Neutrophil (primary cell): ENCODE results near the gene TMEM87B.
A peak's percentile ranks its signal among the peaks of the same experiment; 100 is the strongest.

ENCODE experiments used
- H3K27ac ChIP-seq: fragments of 200-600 bp; sonication (generic); 2 replicates; pipeline ENCODE4 v1.5.1; 2016; ENCODE audit warnings: mild to moderate bottlenecking, moderate library complexity
- H3K27me3 ChIP-seq: fragments of 200-600 bp; sonication (generic); 2 replicates; pipeline ENCODE4 v1.6.0; 2016; ENCODE audit warnings: mild to moderate bottlenecking
- H3K36me3 ChIP-seq: fragments of 200-600 bp; sonication (generic); 2 replicates; pipeline ENCODE4 v1.5.1; 2017
- H3K4me1 ChIP-seq, 2 experiments: fragments of 200-600 bp in 1 of 2; sonication (generic) in 1 of 2; 1 replicate in 1 of 2; 2 replicates in 1 of 2; pipeline versions ENCODE4 v1.5.1 to v1.6.1; 2013 to 2016; ENCODE audit warnings: low read depth in 1 of 2, low read length in 1 of 2, mild to moderate bottlenecking in 1 of 2, moderate library complexity in 1 of 2; ENCODE audit not compliant: control insufficient read depth in 1 of 2, insufficient read depth in 1 of 2
- H3K4me3 ChIP-seq, 2 experiments: fragments of 200-600 bp in 1 of 2; sonication (generic) in 1 of 2; 1 replicate in 1 of 2; 2 replicates in 1 of 2; pipeline ENCODE4 v1.5.1; 2013 to 2016; ENCODE audit warnings: low read depth in 1 of 2, low read length in 1 of 2, mild to moderate bottlenecking in 1 of 2, moderate library complexity in 1 of 2
- H3K9me3 ChIP-seq: fragments of 200-600 bp; sonication (generic); 2 replicates; pipeline ENCODE4 v1.5.1; 2016
- CTCF ChIP-seq: fragments of 200-600 bp; sonication (generic); IDR thresholded peaks from 2 replicates; pipeline ENCODE4 v1.5.1; 2016; ENCODE audit warnings: antibody characterized with exemption

TMEM87B gene

GRCh38 chr2:112029164-112029563 is 25.9 kb upstream of the TMEM87B start:
- Histone ChIP-seq H3K9me3 (no peaks in the 10 kb centered on the region), H3K36me3 (no peaks in the 10 kb centered on the region), H3K4me1 (peaks cover 10 to 25% of the 10 kb centered on the region in 2 experiments), H3K27ac (no peak overlapping the region), H3K4me3 (no peak overlapping the region), H3K27me3 (no peaks in the 10 kb centered on the region)
- no peak for TF ChIP-seq CTCF

- H3K36me3 ChIP-seq, result no peaks in the 10 kb centered on the region
- H3K27me3 ChIP-seq, result no peaks in the 10 kb centered on the region
- no peak for TF ChIP-seq CTCF
- H3K9me3 ChIP-seq, result no peaks in the 10 kb centered on the region
- H3K27ac ChIP-seq, result no peak overlapping the region
- H3K4me3 ChIP-seq, result no peak overlapping the region
- peaks cover 10 to 25% of the 10 kb centered on the region in 2 experiments for H3K4me1 ChIP-seq
Observed at GRCh38 chr2:112031473-112032223, 23.4 kb upstream of the TMEM87B start.

- H3K36me3 ChIP-seq, result no peaks in the 10 kb centered on the region
- TF ChIP-seq CTCF, result no peak
- peaks cover 10 to 25% of the 10 kb centered on the region in 2 experiments for H3K4me1 ChIP-seq
- no peaks in the 10 kb centered on the region for H3K9me3 ChIP-seq
- no peaks in the 10 kb centered on the region for H3K27me3 ChIP-seq
- H3K4me3 ChIP-seq, result no peak overlapping the region
- H3K27ac ChIP-seq, result no peak overlapping the region
Observed at GRCh38 chr2:112032224-112032586, 22.9 kb upstream of the TMEM87B start.

GRCh38 chr2:112032689-112033465 is 22.2 kb upstream of the TMEM87B start:
- Histone ChIP-seq H3K4me3 (no peak overlapping the region), H3K27me3 (no peaks in the 10 kb centered on the region), H3K27ac (peak overlapping the region; percentile 71), H3K4me1 (peaks cover 10 to 25% of the 10 kb centered on the region in 2 experiments), H3K36me3 (no peaks in the 10 kb centered on the region), H3K9me3 (no peaks in the 10 kb centered on the region)
- no peak for TF ChIP-seq CTCF

GRCh38 chr2:112033600-112033999 is 21.5 kb upstream of the TMEM87B start:
- H3K4me1 ChIP-seq, result peaks cover 10 to 25% of the 10 kb centered on the region in 2 experiments
- no peaks in the 10 kb centered on the region for H3K9me3 ChIP-seq
- H3K27ac ChIP-seq, result peak overlapping the region; percentile 71
- no peak for TF ChIP-seq CTCF
- no peak overlapping the region for H3K4me3 ChIP-seq
- no peaks in the 10 kb centered on the region for H3K36me3 ChIP-seq
- no peaks in the 10 kb centered on the region for H3K27me3 ChIP-seq
